Keratinocyte (primary cell): Measurements from ENCODE around the gene PPEF1. TPM values are rescaled to one million over a fixed set of nuclear protein-coding genes. Genes with fewer than 3 reads are reported as not detected.

Experiments
- DNase-seq: peaks from one replicate; pipeline ENCODE4 v3.0.0-alpha.2; 2011; ENCODE audit warnings: low read depth, missing footprints, low spot score
- FAIRE-seq: peaks from 2 replicates; lab custom pipeline; 2011; peaks lifted over from hg19 to GRCh38; lab: Jason Lieb, UNC
- H2AFZ ChIP-seq: 2 replicates; pipeline ENCODE4 v1.6.0; 2012; ENCODE audit warnings: low read length, control low read depth, inconsistent platforms; ENCODE audit not compliant: control insufficient read depth
- H3K27ac ChIP-seq: 2 replicates; pipeline ENCODE4 v1.5.1; 2011; ENCODE audit warnings: low read length; ENCODE audit not compliant: control insufficient read depth, insufficient read depth
- H3K27me3 ChIP-seq: 3 replicates; pipeline ENCODE4 v1.6.0; 2011; ENCODE audit warnings: low read length; ENCODE audit not compliant: control insufficient read depth, insufficient read depth; ENCODE audit errors: extremely low read depth
- H3K36me3 ChIP-seq, 2 experiments: 2 replicates in 1 of 2; 3 replicates in 1 of 2; pipeline ENCODE4 v1.5.1; 2011; ENCODE audit warnings: low read length in 2 of 2, mild to moderate bottlenecking in 1 of 2; ENCODE audit not compliant: control insufficient read depth in 2 of 2, insufficient read depth in 2 of 2; ENCODE audit errors: extremely low read depth in 1 of 2
- H3K4me1 ChIP-seq: 3 replicates; pipeline ENCODE4 v1.5.1; 2011; ENCODE audit warnings: low read length; ENCODE audit not compliant: control insufficient read depth, insufficient read depth; ENCODE audit errors: extremely low read depth
- H3K4me2 ChIP-seq: 3 replicates; pipeline ENCODE4 v1.6.0; 2011; ENCODE audit warnings: low read depth, low read length; ENCODE audit not compliant: control insufficient read depth, insufficient read depth; ENCODE audit errors: extremely low read depth
- H3K4me3 ChIP-seq, 3 experiments: fragments of 200-600 bp in 1 of 3; sonication (generic) in 1 of 3; 2 replicates in 2 of 3; 3 replicates in 1 of 3; pipeline ENCODE4 v1.5.1; 2011 to 2016; ENCODE audit warnings: low read length in 3 of 3, mild to moderate bottlenecking in 3 of 3, control low read depth in 2 of 3, inconsistent platforms in 1 of 3, low read depth in 1 of 3, mixed read lengths in 1 of 3, mixed run types in 1 of 3, moderate library complexity in 1 of 3; ENCODE audit not compliant: control insufficient read depth in 2 of 3, insufficient read depth in 2 of 3; ENCODE audit errors: extremely low read depth in 1 of 3
- H3K79me2 ChIP-seq: 2 replicates; pipeline ENCODE4 v1.6.0; 2012; ENCODE audit warnings: low read length; ENCODE audit not compliant: control insufficient read depth, insufficient read depth
- H3K9ac ChIP-seq: 3 replicates; pipeline ENCODE4 v1.6.0; 2011; ENCODE audit warnings: low read length; ENCODE audit not compliant: control insufficient read depth, insufficient read depth; ENCODE audit errors: extremely low read depth
- H3K9me1 ChIP-seq: 3 replicates; pipeline ENCODE4 v1.6.0; 2011; ENCODE audit warnings: low read length; ENCODE audit not compliant: control insufficient read depth, insufficient read depth; ENCODE audit errors: extremely low read depth
- H3K9me3 ChIP-seq: 2 replicates; pipeline ENCODE4 v1.5.1; 2012; ENCODE audit warnings: low read depth, low read length; ENCODE audit not compliant: control insufficient read depth
- H4K20me1 ChIP-seq: 3 replicates; pipeline ENCODE4 v1.6.0; 2011; ENCODE audit warnings: low read length; ENCODE audit not compliant: control insufficient read depth, insufficient read depth; ENCODE audit errors: extremely low read depth
- EZH2 ChIP-seq: IDR thresholded peaks from one replicate; pipeline ENCODE4 v1.6.1; 2012; ENCODE audit warnings: inconsistent platforms, mild to moderate bottlenecking, low read length, moderate library complexity
- dilution Hi-C: fragments of 300-500 bp; cut with MboI; formaldehyde crosslinking; loops from one replicate; pipeline ENCODE4 v1.7.0; 2020; ENCODE audit warnings: low sequenced_read_pairs; ENCODE audit not compliant: extremely low pct_ligation_motif_present
- polyA plus RNA-seq, 5 experiments: library from polyadenylated mRNA; depleted of rRNA in 3 of 5; stranded (reverse) in 3 of 5; stranded (forward) in 1 of 5; unstranded in 1 of 5; fragments of >200 nt; gene quantifications; 1 replicate in 1 of 5; 2 replicates in 3 of 5; 3 replicates in 1 of 5; pipeline versions ENCODE4 v1.2.1 to v1.2.3, GENCODE V29; 2011 to 2012; ENCODE audit warnings: missing spikeins in 2 of 5, low read depth in 1 of 5, low replicate concordance in 1 of 5
- TF ChIP-seq, protein P1 (sequence below), 3 experiments: IDR thresholded peaks in 1 of 3; conservative IDR thresholded peaks in 1 of 3; optimal IDR thresholded peaks in 1 of 3; 2 replicates in 2 of 3; 3 replicates in 1 of 3; pipeline versions ENCODE3 to v1.5.1; 2011; ENCODE audit warnings: low read length in 3 of 3, mild to moderate bottlenecking in 3 of 3, moderate library complexity in 2 of 3, control low read depth in 1 of 3, inconsistent platforms in 1 of 3; ENCODE audit not compliant: insufficient read depth in 2 of 3; ENCODE audit errors: extremely low read depth in 1 of 3

Gene PPEF1
- polyA plus RNA-seq, 1 donor (not counting 4 experiments of a cell fraction or from before 2014, with no cell fraction given) = not detected

DNA sequence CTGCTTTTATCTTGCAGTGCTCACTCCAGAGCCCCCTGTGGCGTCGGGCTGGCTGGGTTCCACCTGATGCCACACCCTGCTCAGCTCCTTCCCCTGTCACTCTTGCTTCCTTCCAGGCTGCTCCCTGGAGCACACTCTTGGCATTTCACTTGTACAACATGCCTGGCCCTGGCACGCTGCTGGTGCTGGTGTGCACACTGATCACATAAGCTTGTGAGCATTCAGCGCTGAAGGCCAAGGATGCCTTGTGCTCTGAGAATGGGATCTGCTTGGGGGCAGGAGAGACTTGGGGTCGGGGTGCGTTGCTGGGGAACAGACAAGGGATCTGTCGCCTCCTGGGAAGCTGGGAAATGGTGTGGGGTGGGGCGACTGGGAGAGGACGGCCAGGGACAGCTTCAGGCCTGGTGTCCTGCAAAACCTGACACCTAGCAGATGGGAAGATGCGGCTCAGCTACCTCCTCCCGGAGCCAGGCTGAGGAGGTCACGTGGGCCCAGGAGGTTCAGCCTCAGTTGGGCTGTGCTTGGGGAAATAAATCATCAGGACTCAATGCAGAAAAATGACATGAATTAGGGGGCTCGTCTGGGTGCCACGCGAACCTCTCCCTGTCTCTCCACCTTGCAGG lies 167.9 kb downstream of the PPEF1 start:
- Histone ChIP-seq H3K4me3 (no peak overlapping the region), H3K4me1 (peaks cover 14% of the 10 kb centered on the region), H3K9ac (no peak overlapping the region), H3K27me3 (no peaks in the 10 kb centered on the region), H3K79me2 (no peaks in the 10 kb centered on the region), H3K9me3 (no peaks in the 10 kb centered on the region), H2AFZ (no peak overlapping the region), H3K36me3 (no peaks in the 10 kb centered on the region), H3K27ac (no peak overlapping the region), H3K9me1 (no peaks in the 10 kb centered on the region), H3K4me2 (no peak overlapping the region), H4K20me1 (no peaks in the 10 kb centered on the region)
- DNase-seq (no peak), FAIRE-seq (no peak)
- dilution Hi-C loops = no loop called here
- TF ChIP-seq, protein P1, sequence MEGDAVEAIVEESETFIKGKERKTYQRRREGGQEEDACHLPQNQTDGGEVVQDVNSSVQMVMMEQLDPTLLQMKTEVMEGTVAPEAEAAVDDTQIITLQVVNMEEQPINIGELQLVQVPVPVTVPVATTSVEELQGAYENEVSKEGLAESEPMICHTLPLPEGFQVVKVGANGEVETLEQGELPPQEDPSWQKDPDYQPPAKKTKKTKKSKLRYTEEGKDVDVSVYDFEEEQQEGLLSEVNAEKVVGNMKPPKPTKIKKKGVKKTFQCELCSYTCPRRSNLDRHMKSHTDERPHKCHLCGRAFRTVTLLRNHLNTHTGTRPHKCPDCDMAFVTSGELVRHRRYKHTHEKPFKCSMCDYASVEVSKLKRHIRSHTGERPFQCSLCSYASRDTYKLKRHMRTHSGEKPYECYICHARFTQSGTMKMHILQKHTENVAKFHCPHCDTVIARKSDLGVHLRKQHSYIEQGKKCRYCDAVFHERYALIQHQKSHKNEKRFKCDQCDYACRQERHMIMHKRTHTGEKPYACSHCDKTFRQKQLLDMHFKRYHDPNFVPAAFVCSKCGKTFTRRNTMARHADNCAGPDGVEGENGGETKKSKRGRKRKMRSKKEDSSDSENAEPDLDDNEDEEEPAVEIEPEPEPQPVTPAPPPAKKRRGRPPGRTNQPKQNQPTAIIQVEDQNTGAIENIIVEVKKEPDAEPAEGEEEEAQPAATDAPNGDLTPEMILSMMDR (optimal IDR thresholded peaks at IDR 0.05 in 1 of 3, IDR thresholded peaks at IDR 0.05 in 1 of 3, conservative IDR thresholded peaks at IDR 0.05 in 1 of 3; ENCODE audit: extremely low read depth in 1 of 3, insufficient read depth in 2 of 3, low read length in 3 of 3) = no peak
- no peak for TF ChIP-seq EZH2

DNA sequence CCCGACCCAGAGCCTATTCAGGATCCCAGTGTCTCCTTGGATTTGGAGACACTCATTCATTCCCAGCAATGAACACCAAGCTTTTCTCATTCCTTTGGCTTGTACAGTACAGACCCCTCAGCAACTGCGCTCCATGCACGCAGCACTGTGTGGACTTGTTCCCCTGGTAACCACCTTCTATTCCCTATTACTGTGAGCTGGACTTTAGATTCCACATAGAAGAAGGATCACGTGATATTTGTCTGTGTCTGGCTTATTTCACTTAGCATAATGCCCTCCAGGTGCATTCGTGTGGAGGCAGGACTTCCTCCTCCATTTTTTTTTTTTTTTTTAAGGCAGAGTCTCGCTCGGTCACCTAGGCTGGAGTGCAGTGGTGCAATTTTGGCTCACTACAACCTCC lies 170.0 kb downstream of the PPEF1 start:
- no peak for TF ChIP-seq EZH2
- TF ChIP-seq, protein P1 (optimal IDR thresholded peaks at IDR 0.05 in 1 of 3, IDR thresholded peaks at IDR 0.05 in 1 of 3, conservative IDR thresholded peaks at IDR 0.05 in 1 of 3; ENCODE audit: extremely low read depth in 1 of 3, insufficient read depth in 2 of 3, low read length in 3 of 3) = no peak
- no peak overlapping the region for H3K27ac ChIP-seq
- DNase-seq (no peak), FAIRE-seq (no peak)
- dilution Hi-C loops = no loop called here
- H2AFZ ChIP-seq = no peak overlapping the region
- peaks cover 11% of the 10 kb centered on the region for H3K4me1 ChIP-seq
- no peaks in the 10 kb centered on the region for H3K9me3 ChIP-seq
- no peaks in the 10 kb centered on the region for H3K79me2 ChIP-seq
- H4K20me1 ChIP-seq = no peaks in the 10 kb centered on the region
- no peaks in the 10 kb centered on the region for H3K9me1 ChIP-seq
- no peaks in the 10 kb centered on the region for H3K36me3 ChIP-seq
- H3K4me2 ChIP-seq = no peak overlapping the region
- no peak overlapping the region for H3K9ac ChIP-seq
- H3K27me3 ChIP-seq = no peaks in the 10 kb centered on the region
- H3K4me3 ChIP-seq = no peak overlapping the region

Other genes starting within 250 kb of the PPEF1 start
- gene RS1, start 35.5 kb upstream of the PPEF1 start, polyA plus RNA-seq = not detected in 3 replicates